ENCODE measurements around the gene YJEFN3. TPM values are rescaled to one million over a fixed set of nuclear protein-coding genes. Genes with fewer than 3 reads are reported as not detected.

The YJEFN3 gene
- total and polyA plus RNA-seq, 4 donors, result 4.4 to 30.6 (median 15.1) TPM

DNA sequence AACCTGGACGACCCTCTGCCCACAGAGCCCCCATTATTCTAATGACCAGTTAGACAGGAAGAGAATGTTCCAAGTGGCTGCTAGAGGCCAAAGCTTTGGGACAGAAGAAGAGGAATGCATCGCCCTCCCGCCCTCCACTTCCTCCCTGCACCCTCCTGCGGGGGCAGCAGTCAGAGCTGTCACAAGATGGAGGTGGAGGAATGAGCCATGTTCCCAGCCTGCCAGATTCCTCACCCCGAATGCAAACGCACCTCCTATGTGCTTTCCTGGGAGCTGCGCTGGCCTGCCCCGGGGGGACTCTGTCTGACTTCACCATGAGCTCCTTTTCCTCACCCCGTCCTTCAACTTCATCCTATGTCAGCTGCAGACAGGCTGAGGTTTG, 1.7 kb downstream of the YJEFN3 start:
- H3K27ac ChIP-seq (ENCODE audit: low read depth, low read length), result no peak overlapping the region

GRCh38 chr19:19530889-19531288, 2.2 kb downstream of the YJEFN3 start:
- Histone ChIP-seq H3K4me3 (ENCODE audit: low read depth, low read length) (no peak overlapping the region), H3K9me3 (ENCODE audit: control insufficient read depth, insufficient read depth, low read length) (no peaks in the 10 kb centered on the region), H3K27ac (ENCODE audit: low read depth, low read length) (no peak overlapping the region), H3K4me1 (ENCODE audit: control insufficient read depth, insufficient read depth, low read length) (peaks cover 36% of the 10 kb centered on the region), H3K36me3 (ENCODE audit: control insufficient read depth, insufficient read depth, low read length) (peaks cover 58% of the 10 kb centered on the region), H3K27me3 (ENCODE audit: control insufficient read depth, insufficient read depth, low read length) (no peaks in the 10 kb centered on the region)
- WGBS (ENCODE audit: insufficient coverage), result 88% methylated on average over 4 of the region's 4 CpGs
- DNase-seq (ENCODE audit: low read depth in 4 of 6, low spot score in 6 of 6), result no peak

More for the DNA sequence above, 1.7 kb downstream of the YJEFN3 start:
- DNase-seq (ENCODE audit: low read depth in 4 of 6, low spot score in 6 of 6), result no peak
- Histone ChIP-seq H3K4me1 (ENCODE audit: control insufficient read depth, insufficient read depth, low read length) (peaks cover 41% of the 10 kb centered on the region), H3K27me3 (ENCODE audit: control insufficient read depth, insufficient read depth, low read length) (no peaks in the 10 kb centered on the region), H3K36me3 (ENCODE audit: control insufficient read depth, insufficient read depth, low read length) (peaks cover 58% of the 10 kb centered on the region), H3K9me3 (ENCODE audit: control insufficient read depth, insufficient read depth, low read length) (no peaks in the 10 kb centered on the region), H3K4me3 (ENCODE audit: low read depth, low read length) (no peak overlapping the region)
- WGBS (ENCODE audit: insufficient coverage), result 80% methylated on average over 1 of the region's 9 CpGs

DNA sequence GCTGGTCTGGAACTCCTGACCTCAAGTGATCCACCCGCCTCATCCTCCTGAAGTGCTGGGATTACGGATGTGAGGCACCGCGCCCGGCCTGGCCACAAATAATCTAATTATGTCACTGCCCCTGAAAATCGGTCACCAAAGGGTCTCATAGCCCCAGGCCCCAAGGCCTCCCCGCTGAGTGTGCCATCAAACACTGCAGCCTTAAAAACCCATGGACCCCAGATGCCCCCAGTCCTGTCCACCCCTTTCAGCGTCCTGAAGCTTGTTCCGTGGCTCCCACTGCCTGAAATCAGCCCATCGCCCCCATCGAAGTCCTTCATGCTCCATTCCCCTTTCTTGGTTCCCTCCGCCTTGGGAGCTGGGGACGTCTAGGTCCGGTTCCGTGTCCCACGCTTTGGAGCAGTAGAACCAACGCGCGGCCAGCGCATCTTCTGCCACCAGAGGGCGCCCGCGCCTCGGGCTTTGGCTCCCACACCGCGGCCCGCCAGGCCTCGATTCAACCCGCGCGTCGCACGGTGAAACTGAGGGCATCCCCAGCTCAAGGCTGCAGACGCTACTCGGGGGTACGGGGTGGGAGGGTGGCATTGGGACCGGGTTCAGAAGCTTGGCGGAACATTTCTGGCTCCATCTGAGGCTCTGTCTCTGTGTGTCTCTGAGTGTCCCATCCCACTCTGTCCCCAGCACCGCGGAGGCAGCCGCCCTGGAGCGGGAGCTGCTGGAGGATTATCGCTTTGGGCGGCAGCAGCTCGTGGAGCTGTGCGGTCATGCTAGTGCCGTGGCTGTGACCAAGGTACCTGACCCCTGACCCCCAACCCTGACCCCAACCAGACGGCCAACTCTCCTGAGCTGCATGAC, 3.5 kb downstream of the YJEFN3 start:
- WGBS (ENCODE audit: insufficient coverage), result 21% methylated on average over 47 of the region's 48 CpGs
- no peak overlapping the region for H3K27ac ChIP-seq (ENCODE audit: low read depth, low read length)

DNA sequence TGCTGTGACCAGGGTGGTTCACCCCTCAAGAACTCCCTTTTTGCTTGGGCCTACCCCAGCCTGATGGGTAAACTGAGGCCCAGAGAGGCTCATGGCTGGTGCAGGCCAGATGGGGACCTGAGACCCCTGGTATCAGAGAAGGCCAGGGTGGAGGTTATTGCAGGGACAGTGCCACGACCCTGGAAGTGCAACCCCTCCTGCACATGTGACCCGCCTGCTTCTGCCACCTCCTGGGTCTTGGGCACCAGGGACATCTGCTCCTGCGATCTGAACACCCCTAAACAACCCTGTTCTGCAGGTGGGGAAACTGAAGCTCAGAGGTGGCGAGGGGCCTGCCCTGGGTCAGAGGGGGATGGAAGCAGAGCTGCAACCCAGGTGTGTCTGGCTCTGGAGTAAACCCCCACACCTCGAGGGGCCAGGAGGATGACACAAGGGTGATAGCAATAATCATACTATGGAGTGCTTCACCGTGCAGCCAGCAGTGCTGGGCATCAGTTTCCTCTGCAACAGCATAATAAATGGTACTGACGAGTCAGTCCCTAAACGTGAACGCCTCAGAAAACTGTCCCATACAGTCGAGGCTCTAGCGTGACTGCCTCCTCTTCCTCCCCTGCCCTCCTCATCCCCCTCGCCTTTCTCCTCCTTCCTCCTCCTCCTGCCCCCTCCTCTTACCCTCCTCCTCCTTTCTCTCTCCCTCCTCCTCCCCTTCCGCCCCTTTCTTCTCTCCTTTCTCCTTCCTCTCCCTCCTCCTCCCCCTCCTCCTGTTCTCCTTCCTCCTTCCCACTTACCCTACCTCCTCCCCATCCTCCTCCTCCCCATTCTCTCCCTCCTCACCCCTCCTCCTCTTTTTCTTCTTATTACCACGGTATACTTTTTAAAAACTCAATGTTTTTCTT, 4.3 kb downstream of the YJEFN3 start:
- Histone ChIP-seq H3K4me1 (ENCODE audit: control insufficient read depth, insufficient read depth, low read length) (peaks cover 40% of the 10 kb centered on the region), H3K27ac (ENCODE audit: low read depth, low read length) (no peak overlapping the region), H3K36me3 (ENCODE audit: control insufficient read depth, insufficient read depth, low read length) (peaks cover 43% of the 10 kb centered on the region), H3K4me3 (ENCODE audit: low read depth, low read length) (no peak overlapping the region), H3K9me3 (ENCODE audit: control insufficient read depth, insufficient read depth, low read length) (no peaks in the 10 kb centered on the region), H3K27me3 (ENCODE audit: control insufficient read depth, insufficient read depth, low read length) (peaks cover 8% of the 10 kb centered on the region)
- no peak for DNase-seq (ENCODE audit: low read depth in 4 of 6, low spot score in 6 of 6)
- 77% methylated on average over 13 of the region's 14 CpGs for WGBS (ENCODE audit: insufficient coverage)

More for the DNA sequence above, 3.5 kb downstream of the YJEFN3 start:
- no peak overlapping the region for H3K4me3 ChIP-seq (ENCODE audit: low read depth, low read length)
- no peaks in the 10 kb centered on the region for H3K9me3 ChIP-seq (ENCODE audit: control insufficient read depth, insufficient read depth, low read length)
- no peaks in the 10 kb centered on the region for H3K27me3 ChIP-seq (ENCODE audit: control insufficient read depth, insufficient read depth, low read length)
- H3K36me3 ChIP-seq (ENCODE audit: control insufficient read depth, insufficient read depth, low read length), result peaks cover 49% of the 10 kb centered on the region
- peak in 5 of 6 donors; percentile 63 to 90 (median 64) for DNase-seq (ENCODE audit: low read depth in 4 of 6, low spot score in 6 of 6)
- peaks cover 31% of the 10 kb centered on the region for H3K4me1 ChIP-seq (ENCODE audit: control insufficient read depth, insufficient read depth, low read length)

DNA sequence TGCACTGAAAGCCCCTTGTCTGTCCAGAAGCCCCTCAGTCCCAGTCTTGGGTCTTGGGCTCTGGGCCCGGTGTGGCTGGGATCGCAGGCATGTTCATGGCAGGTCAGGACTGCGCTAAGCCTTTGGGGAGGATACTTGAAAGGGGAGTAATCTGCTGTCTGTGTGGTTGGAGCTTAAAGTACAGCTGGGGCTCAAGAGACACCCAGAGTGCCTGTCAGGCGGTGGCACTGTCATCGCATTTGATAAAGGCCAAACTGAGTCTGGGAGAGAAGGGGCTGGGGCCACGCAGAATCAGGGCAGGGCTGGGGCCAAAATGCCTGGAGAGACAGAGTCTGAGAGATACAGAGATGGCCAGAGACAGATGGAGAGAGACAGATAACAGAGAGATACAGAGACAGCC, 5.1 kb downstream of the YJEFN3 start:
- Histone ChIP-seq H3K4me1 (ENCODE audit: control insufficient read depth, insufficient read depth, low read length) (peaks cover 42% of the 10 kb centered on the region), H3K9me3 (ENCODE audit: control insufficient read depth, insufficient read depth, low read length) (no peaks in the 10 kb centered on the region), H3K27ac (ENCODE audit: low read depth, low read length) (no peak overlapping the region), H3K4me3 (ENCODE audit: low read depth, low read length) (no peak overlapping the region), H3K36me3 (ENCODE audit: control insufficient read depth, insufficient read depth, low read length) (peaks cover 40% of the 10 kb centered on the region), H3K27me3 (ENCODE audit: control insufficient read depth, insufficient read depth, low read length) (peaks cover 16% of the 10 kb centered on the region)
- no peak for DNase-seq (ENCODE audit: low read depth in 4 of 6, low spot score in 6 of 6)
- WGBS (ENCODE audit: insufficient coverage), result 88% methylated on average over 6 of the region's 6 CpGs

DNA sequence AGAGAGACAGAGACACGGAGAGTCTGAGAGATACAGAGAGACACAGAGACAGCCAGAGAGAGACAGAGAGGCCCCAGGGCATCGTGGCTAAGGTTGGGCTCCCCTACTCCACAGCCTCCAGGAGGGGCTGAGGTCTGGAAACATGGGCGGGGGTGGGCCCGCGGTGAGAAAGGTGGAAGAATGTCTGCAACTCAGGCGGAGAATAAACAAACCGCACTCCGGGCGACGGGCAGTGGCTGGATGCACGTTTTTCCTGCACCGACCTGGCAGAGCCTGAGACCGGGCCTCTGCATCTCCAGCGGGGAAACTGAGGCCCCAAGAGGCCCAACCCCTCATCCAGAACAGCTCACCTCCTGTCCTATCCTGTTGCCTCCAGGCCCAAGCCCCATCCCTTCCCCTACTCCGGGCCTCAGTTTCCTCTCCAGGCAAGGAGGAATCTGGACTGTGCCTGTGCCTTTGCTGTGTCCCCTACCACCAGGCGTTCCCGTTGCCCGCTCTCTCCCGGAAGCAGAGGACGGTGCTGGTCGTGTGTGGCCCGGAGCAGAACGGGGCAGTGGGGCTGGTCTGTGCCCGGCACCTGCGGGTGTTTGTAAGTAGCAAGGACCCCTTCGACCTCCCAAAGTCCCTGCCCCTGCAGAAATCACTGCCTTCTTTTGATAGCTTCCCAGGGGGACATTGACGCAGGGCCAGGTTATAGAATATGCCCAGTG, 6.0 kb downstream of the YJEFN3 start:
- Histone ChIP-seq H3K27ac (ENCODE audit: low read depth, low read length) (no peak overlapping the region), H3K9me3 (ENCODE audit: control insufficient read depth, insufficient read depth, low read length) (no peaks in the 10 kb centered on the region), H3K27me3 (ENCODE audit: control insufficient read depth, insufficient read depth, low read length) (peaks cover 22% of the 10 kb centered on the region), H3K4me1 (ENCODE audit: control insufficient read depth, insufficient read depth, low read length) (peaks cover 37% of the 10 kb centered on the region), H3K4me3 (ENCODE audit: low read depth, low read length) (no peak overlapping the region), H3K36me3 (ENCODE audit: control insufficient read depth, insufficient read depth, low read length) (peaks cover 35% of the 10 kb centered on the region)
- DNase-seq (ENCODE audit: low read depth in 4 of 6, low spot score in 6 of 6), result no peak
- 83% methylated on average over 25 of the region's 27 CpGs for WGBS (ENCODE audit: insufficient coverage)

DNA sequence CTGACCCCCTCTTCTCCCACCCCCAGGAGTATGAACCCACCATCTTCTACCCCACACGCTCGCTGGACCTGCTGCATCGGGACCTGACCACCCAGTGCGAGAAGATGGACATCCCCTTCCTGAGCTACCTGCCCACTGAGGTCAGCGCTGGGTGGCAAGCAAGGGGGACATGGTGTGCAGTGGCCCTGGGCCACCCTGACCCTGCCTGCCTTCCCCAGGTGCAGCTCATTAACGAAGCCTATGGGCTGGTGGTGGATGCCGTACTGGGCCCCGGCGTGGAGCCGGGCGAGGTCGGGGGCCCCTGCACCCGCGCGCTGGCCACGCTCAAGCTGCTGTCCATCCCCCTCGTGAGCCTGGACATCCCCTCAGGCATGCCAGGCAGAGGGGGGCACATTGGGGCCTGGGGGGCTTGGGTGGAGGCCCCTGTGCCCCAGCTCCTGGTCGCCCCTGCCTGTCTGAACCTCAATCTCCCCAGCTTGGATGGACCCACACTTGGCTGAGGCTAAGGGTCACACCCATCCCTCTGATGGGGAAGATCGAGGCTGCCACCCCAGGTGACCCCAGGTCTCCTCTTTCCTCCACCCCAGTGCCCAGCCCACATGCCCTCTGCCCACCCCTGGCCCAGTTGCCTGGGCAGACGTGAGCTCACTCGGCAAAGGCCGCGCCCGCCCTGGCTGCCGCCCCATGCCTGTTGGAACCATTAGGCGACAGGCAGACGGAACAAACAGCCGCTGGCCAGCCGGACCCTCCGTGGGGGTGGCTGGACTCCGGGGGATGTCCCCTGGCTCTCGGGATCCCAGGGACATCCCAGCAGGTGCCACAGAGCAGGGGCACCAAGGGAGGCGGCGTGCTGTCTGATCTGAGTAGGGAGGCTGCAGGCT, 6.8 kb downstream of the YJEFN3 start:
- Histone ChIP-seq H3K27ac (ENCODE audit: low read depth, low read length) (no peak overlapping the region), H3K9me3 (ENCODE audit: control insufficient read depth, insufficient read depth, low read length) (no peaks in the 10 kb centered on the region), H3K36me3 (ENCODE audit: control insufficient read depth, insufficient read depth, low read length) (peaks cover 31% of the 10 kb centered on the region), H3K27me3 (ENCODE audit: control insufficient read depth, insufficient read depth, low read length) (peaks cover 29% of the 10 kb centered on the region), H3K4me3 (ENCODE audit: low read depth, low read length) (no peak overlapping the region), H3K4me1 (ENCODE audit: control insufficient read depth, insufficient read depth, low read length) (peaks cover 38% of the 10 kb centered on the region)
- WGBS (ENCODE audit: insufficient coverage), result 91% methylated on average over 28 of the region's 34 CpGs
- no peak for DNase-seq (ENCODE audit: low read depth in 4 of 6, low spot score in 6 of 6)

DNA sequence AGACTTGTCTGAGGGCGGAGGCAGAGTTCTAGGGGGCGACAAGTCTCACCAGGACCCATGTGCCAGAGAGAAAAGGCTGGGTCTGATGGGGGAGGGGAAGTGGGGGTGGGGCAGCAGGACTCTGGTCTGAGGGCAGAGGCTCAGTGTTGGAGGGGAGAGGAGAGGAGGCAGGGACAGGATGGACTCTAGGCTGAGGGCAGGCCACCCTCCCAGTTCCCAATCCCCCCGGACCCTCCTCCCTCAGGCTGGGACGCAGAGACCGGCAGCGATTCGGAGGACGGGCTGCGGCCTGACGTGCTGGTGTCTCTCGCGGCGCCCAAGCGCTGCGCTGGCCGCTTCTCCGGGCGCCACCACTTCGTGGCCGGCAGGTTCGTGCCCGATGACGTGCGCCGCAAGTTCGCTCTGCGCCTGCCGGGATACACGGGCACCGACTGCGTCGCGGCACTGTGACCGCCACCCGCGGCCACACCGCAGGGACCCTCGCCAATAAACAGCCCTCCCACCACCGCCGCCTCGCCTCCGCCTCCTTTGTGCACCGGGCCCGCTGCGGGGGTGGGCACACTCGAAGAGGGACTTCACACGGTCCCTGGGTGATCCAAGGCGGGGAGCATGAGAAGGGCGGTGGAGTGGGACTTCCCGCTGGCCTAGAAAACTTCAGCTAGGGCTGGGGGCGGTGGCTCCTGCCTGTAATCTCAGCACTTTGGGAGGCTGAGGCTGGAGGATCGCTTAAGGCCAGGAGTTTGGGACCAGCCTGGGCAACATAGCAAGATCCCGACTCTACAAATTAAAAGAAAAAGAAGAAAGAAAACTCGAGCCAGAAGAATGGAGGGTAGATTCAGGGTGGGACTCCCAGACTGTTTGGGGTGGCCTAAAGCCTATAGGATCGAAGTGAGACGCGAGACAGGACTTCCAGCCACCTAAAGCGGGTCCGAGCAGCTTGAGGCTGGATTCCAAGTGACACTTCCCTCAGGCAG, 8.7 kb downstream of the YJEFN3 start:
- whole genome bisulfite sequencing (ENCODE audit: insufficient coverage), result 25% methylated on average over 54 of the region's 59 CpGs
- H3K27me3 ChIP-seq (ENCODE audit: control insufficient read depth, insufficient read depth, low read length), result peaks cover 44% of the 10 kb centered on the region
- no peaks in the 10 kb centered on the region for H3K9me3 ChIP-seq (ENCODE audit: control insufficient read depth, insufficient read depth, low read length)
- H3K27ac ChIP-seq (ENCODE audit: low read depth, low read length), result no peak overlapping the region
- peaks cover 45% of the 10 kb centered on the region for H3K4me1 ChIP-seq (ENCODE audit: control insufficient read depth, insufficient read depth, low read length)
- H3K4me3 ChIP-seq (ENCODE audit: low read depth, low read length), result no peak overlapping the region
- no peak for DNase-seq (ENCODE audit: low read depth in 4 of 6, low spot score in 6 of 6)
- peaks cover 28% of the 10 kb centered on the region for H3K36me3 ChIP-seq (ENCODE audit: control insufficient read depth, insufficient read depth, low read length)

All from spinal cord (tissue), 10 donors.